ENCODE results near the gene RRP15. TPM values are rescaled to one million over a fixed set of nuclear protein-coding genes. Genes with fewer than 3 reads are reported as not detected.

The RRP15 gene
- total and polyA plus RNA-seq, 2 of the 13 experiments (the other 11 are each of a cell fraction or from before 2014, with no cell fraction given): 2.1 to 37.5 TPM

- TF ChIP-seq RXRA (CRISPR knock-in tag; IDR thresholded peaks at IDR 0.05) (no peak; the same call in 1 of the 2 replicates), TEAD3 (CRISPR knock-in tag; optimal IDR thresholded peaks at IDR 0.05; ENCODE audit: borderline replicate concordance) (peak; percentile 82), MXD1 (CRISPR knock-in tag; IDR thresholded peaks at IDR 0.05) (no peak), ZNF713 (CRISPR knock-in tag; IDR thresholded peaks at IDR 0.05) (no peak), BHLHE40 (IDR thresholded peaks at IDR 0.05; ENCODE audit: low read length) (no peak), ZKSCAN5 (CRISPR knock-in tag; IDR thresholded peaks at IDR 0.05) (no peak), FOXP1 (IDR thresholded peaks at IDR 0.05) (no peak), FOXP1 (CRISPR knock-in tag; IDR thresholded peaks at IDR 0.05) (no peak), ZNF451 (CRISPR knock-in tag; IDR thresholded peaks at IDR 0.05) (no peak), ATF4 (CRISPR knock-in tag; IDR thresholded peaks at IDR 0.05) (no peak), FOXJ3 (CRISPR knock-in tag; IDR thresholded peaks at IDR 0.05; ENCODE audit: borderline replicate concordance) (peak; percentile 54; the same call in 1 of the 2 replicates), ZNF781 (CRISPR knock-in tag; IDR thresholded peaks at IDR 0.05; ENCODE audit: borderline replicate concordance, not compliant biosample characterization) (no peak), ZFP36L2 (CRISPR knock-in tag; IDR thresholded peaks at IDR 0.05) (no peak), ZNF552 (CRISPR knock-in tag; IDR thresholded peaks at IDR 0.05; ENCODE audit: borderline replicate concordance) (no peak), ZFP41 (CRISPR knock-in tag; IDR thresholded peaks at IDR 0.05; ENCODE audit: borderline replicate concordance) (no peak), AGO2 (optimal IDR thresholded peaks at IDR 0.05; ENCODE audit: low read depth, low read length) (no peak), ARNTL (CRISPR knock-in tag; IDR thresholded peaks at IDR 0.05) (no peak), ZBED4 (CRISPR knock-in tag; IDR thresholded peaks at IDR 0.05; ENCODE audit: borderline replicate concordance) (no peak), SOX5 (CRISPR knock-in tag; IDR thresholded peaks at IDR 0.05; ENCODE audit: borderline replicate concordance) (peak; percentile 64; the same call in 1 of the 2 replicates)
- TF ChIP-seq, protein P1, sequence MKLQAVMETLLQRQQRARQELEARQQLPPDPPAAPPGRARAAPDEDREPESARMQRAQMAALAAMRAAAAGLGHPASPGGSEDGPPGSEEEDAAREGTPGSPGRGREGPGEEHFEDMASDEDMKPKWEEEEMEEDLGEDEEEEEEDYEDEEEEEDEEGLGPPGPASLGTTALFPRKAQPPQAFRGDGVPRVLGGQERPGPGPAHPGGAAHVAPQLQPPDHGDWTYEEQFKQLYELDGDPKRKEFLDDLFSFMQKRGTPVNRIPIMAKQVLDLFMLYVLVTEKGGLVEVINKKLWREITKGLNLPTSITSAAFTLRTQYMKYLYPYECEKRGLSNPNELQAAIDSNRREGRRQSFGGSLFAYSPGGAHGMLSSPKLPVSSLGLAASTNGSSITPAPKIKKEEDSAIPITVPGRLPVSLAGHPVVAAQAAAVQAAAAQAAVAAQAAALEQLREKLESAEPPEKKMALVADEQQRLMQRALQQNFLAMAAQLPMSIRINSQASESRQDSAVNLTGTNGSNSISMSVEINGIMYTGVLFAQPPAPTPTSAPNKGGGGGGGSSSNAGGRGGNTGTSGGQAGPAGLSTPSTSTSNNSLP (IDR thresholded peaks at IDR 0.05; ENCODE audit: low read depth, low read length): no peak
Observed at GRCh38 chr1:218367118-218367517, 82.0 kb downstream of the RRP15 start (continued).

Data from HepG2 (cell line).